OCI-LY7 (cell line): ENCODE measurements around the gene AMPD1. TPM values are rescaled to one million over a fixed set of nuclear protein-coding genes. Genes with fewer than 3 reads are reported as not detected.

Experiments used
- BruUV-seq: library from RNA; stranded (reverse); fragments of 400-500 nt; replicated peaks from 2 replicates; lab custom pipeline; 2021; lab: Mats Ljungman, UMichigan
- CTCF ChIA-PET: fragments of 300-600 bp; sonication (Branson Sonifier 250); formaldehyde crosslinking; loops from one replicate; lab custom pipeline; 2022; ENCODE audit warnings: antibody characterized with exemption; ENCODE audit not compliant: unreplicated experiment; lab: Charles Lee
- POLR2A ChIA-PET: fragments of 300-600 bp; sonication (Branson Sonifier 250); formaldehyde crosslinking; loops from one replicate; lab custom pipeline; 2022; ENCODE audit warnings: antibody characterized with exemption; lab: Charles Lee
- DNase-seq: peaks from one replicate; pipeline ENCODE4 v3.0.0-alpha.2; 2015; ENCODE audit warnings: low spot score
- H2AFZ ChIP-seq: fragments of 200-600 bp; sonication (generic), shearing (Covaris generic); 2 replicates; pipeline ENCODE4 v1.6.1; 2014; ENCODE audit warnings: mild to moderate bottlenecking, antibody characterized with exemption, low read length, moderate library complexity
- H3K27ac ChIP-seq: fragments of 200-600 bp; sonication (generic); 2 replicates; pipeline ENCODE4 v1.5.1; 2014; ENCODE audit warnings: mixed run types, low read depth, mild to moderate bottlenecking, moderate library complexity, low read length, inconsistent platforms; ENCODE audit not compliant: poor library complexity, severe bottlenecking
- H3K36me3 ChIP-seq: fragments of 200-600 bp; sonication (generic); 2 replicates; pipeline ENCODE4 v1.6.1; 2014; ENCODE audit warnings: mild to moderate bottlenecking, antibody characterized with exemption, low read length, moderate library complexity, mixed read lengths; ENCODE audit not compliant: insufficient read depth
- H3K4me1 ChIP-seq: fragments of 200-600 bp; sonication (generic); 2 replicates; pipeline ENCODE4 v1.5.1; 2014; ENCODE audit warnings: mild to moderate bottlenecking, low read length; ENCODE audit not compliant: insufficient read depth, poor library complexity, severe bottlenecking
- H3K4me2 ChIP-seq: fragments of 200-600 bp; sonication (generic); 2 replicates; pipeline ENCODE4 v1.6.1; 2014; ENCODE audit warnings: mild to moderate bottlenecking, low read length
- H3K4me3 ChIP-seq: fragments of 200-600 bp; sonication (generic); 2 replicates; pipeline ENCODE4 v1.5.1; 2014; ENCODE audit warnings: mild to moderate bottlenecking, low read depth, low read length; ENCODE audit not compliant: poor library complexity, severe bottlenecking
- H3K79me2 ChIP-seq: fragments of 200-600 bp; sonication (generic); 2 replicates; pipeline ENCODE4 v1.6.1; 2016; ENCODE audit warnings: low read depth, mild to moderate bottlenecking, low read length, moderate library complexity, mixed read lengths; ENCODE audit not compliant: insufficient read depth
- H3K9me2 ChIP-seq: fragments of 200-600 bp; sonication (generic); 2 replicates; pipeline ENCODE4 v1.6.1; 2016; ENCODE audit warnings: mild to moderate bottlenecking, low read length, mixed read lengths; ENCODE audit not compliant: insufficient read depth
- H3K9me3 ChIP-seq: fragments of 200-600 bp; sonication (generic); 2 replicates; pipeline ENCODE4 v1.6.1; 2014; ENCODE audit warnings: mild to moderate bottlenecking, mixed run types, low read length, mixed read lengths
- H4K20me1 ChIP-seq: fragments of 200-600 bp; sonication (generic); 2 replicates; pipeline ENCODE4 v1.6.1; 2014; ENCODE audit warnings: mild to moderate bottlenecking, antibody characterized with exemption, low read length, moderate library complexity, mixed read lengths; ENCODE audit not compliant: insufficient read depth
- CTCF ChIP-seq: fragments of 200-600 bp; sonication (generic); conservative IDR thresholded peaks from 2 replicates; pipeline ENCODE4 v1.5.1; 2014; ENCODE audit warnings: mild to moderate bottlenecking, antibody characterized with exemption, low read length, moderate library complexity, mixed read lengths
- EZH2phosphoT487 ChIP-seq: fragments of 200-600 bp; sonication (generic); IDR thresholded peaks from 2 replicates; pipeline ENCODE4 v1.6.1; 2018; ENCODE audit warnings: low read depth, borderline replicate concordance, mild to moderate bottlenecking, mixed run types, antibody characterized with exemption, low read length, moderate library complexity, mixed read lengths
- intact Hi-C: fragments of 100-400 bp; cut with micrococcal nuclease; formaldehyde crosslinking; loops from one replicate; pipeline ENCODE4 v1.10.0; 2022; ENCODE audit not compliant: unreplicated experiment
- total RNA-seq, 2 experiments: library from RNA; depleted of rRNA in 1 of 2; stranded (reverse); fragments of >200 nt in 1 of 2; shearing (Covaris generic) in 1 of 2; gene quantifications; 2 replicates each; pipeline ENCODE4 v1.2.3, GENCODE V29; 2014 to 2022

AMPD1 gene
- total RNA-seq, 2 experiments from 2014 or later: not detected

DNA sequence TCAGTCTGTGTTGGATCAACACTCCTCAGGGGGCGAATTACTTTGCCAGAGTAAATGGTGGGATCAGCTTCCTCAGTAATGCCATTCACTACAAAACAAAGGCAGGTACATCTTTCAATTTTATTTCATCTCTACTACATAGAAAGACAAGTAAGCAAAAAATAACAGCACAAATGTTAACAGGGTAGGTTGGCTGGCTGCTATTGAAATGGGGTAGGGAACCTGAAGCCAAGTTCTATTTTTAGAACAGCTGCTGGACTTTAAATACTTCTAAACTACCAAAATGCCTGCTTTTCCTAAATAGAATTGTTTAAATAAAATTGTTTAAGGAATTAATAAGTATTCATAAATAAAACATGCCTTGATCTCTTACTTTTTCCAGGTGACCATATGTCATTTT is 28.6 kb upstream of the AMPD1 start:
- H2AFZ ChIP-seq: no peak overlapping the region
- intact Hi-C loops: no loop called here
- H4K20me1 ChIP-seq: no peaks in the 10 kb centered on the region
- no peak overlapping the region for H3K4me3 ChIP-seq
- ChIA-PET CTCF (no interaction called here), POLR2A (no interaction called here)
- peaks cover 100% of the 10 kb centered on the region for H3K36me3 ChIP-seq
- no peaks in the 10 kb centered on the region for H3K9me2 ChIP-seq
- H3K4me1 ChIP-seq: no peaks in the 10 kb centered on the region
- H3K4me2 ChIP-seq: no peak overlapping the region
- no TSS peak for BruUV-seq
- no peak for TF ChIP-seq CTCF
- no peak for TF ChIP-seq EZH2phosphoT487
- no peak overlapping the region for H3K27ac ChIP-seq
- DNase-seq: no peak
- H3K9me3 ChIP-seq: no peaks in the 10 kb centered on the region
- peaks cover 8% of the 10 kb centered on the region; the same call in 1 of the 2 replicates for H3K79me2 ChIP-seq

- intact Hi-C loops: no loop called here
- Histone ChIP-seq H3K4me1 (no peaks in the 10 kb centered on the region), H4K20me1 (no peaks in the 10 kb centered on the region), H3K4me3 (no peak overlapping the region), H3K9me3 (no peaks in the 10 kb centered on the region), H3K79me2 (peaks cover 8% of the 10 kb centered on the region; the same call in 1 of the 2 replicates), H3K27ac (no peak overlapping the region), H3K4me2 (no peak overlapping the region), H2AFZ (no peak overlapping the region), H3K9me2 (no peaks in the 10 kb centered on the region), H3K36me3 (peaks cover 100% of the 10 kb centered on the region)
- POLR2A ChIA-PET: interaction anchor here (0.6 kb wide), 1 partner anchor 22 kb away, joined by 3 read pairs; no protein-coding TSS in a partner anchor
- BruUV-seq: no TSS peak
- no peak for TF ChIP-seq EZH2phosphoT487
- TF ChIP-seq CTCF: no peak
- DNase-seq: no peak
- CTCF ChIA-PET: no interaction called here
Observed at GRCh38 chr1:114723457-114723856, 28.1 kb upstream of the AMPD1 start.

DNA sequence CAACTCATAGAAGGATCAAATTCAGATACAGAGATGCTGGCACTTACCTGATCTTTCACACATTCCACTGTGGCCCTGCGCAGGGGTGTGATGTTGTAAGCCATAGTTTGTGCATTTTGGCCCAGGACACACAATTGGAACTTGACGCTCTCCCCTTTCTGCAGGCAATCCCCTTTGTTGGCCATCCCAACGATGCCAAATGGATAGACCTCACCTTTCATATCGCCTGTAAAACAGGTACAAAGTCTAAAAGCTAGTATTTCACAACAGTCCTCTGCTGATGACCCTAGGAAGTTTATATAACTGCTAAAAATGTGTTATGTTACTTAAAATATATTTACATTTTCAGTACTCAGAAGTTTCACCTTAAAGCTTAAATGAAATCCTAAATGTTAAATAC is 25.1 kb upstream of the AMPD1 start:
- intact Hi-C loops: no loop called here

More for the DNA sequence above, 25.1 kb upstream of the AMPD1 start:
- Histone ChIP-seq H3K79me2 (peaks cover 23% of the 10 kb centered on the region), H3K4me2 (no peak overlapping the region), H3K4me3 (no peak overlapping the region), H3K27ac (no peak overlapping the region), H3K9me2 (no peaks in the 10 kb centered on the region), H3K9me3 (no peaks in the 10 kb centered on the region), H4K20me1 (no peaks in the 10 kb centered on the region), H2AFZ (no peak overlapping the region), H3K4me1 (peaks cover 14% of the 10 kb centered on the region), H3K36me3 (peaks cover 98% of the 10 kb centered on the region)
- no TSS peak for BruUV-seq
- TF ChIP-seq CTCF (no peak), EZH2phosphoT487 (no peak)
- no peak for DNase-seq
- POLR2A ChIA-PET: interaction anchor here (0.9 to 1.0 kb wide), 2 partner anchors 17 to 30 kb away, joined by 3 to 4 read pairs; no protein-coding TSS in a partner anchor
- CTCF ChIA-PET: no interaction called here
